ENCODE measurements around the gene CASP2. TPM values are rescaled to one million over a fixed set of nuclear protein-coding genes. Genes with fewer than 3 reads are reported as not detected.

CASP2 gene
- 18.6 TPM for total RNA-seq

- peak; percentile 97 for DNase-seq
These were observed at the start of gene CASP2 for GRCh38 chr7:143287935-143288826. Gene CASP2 (plus strand): TSS chr7:143288351. CDS start chr7:143288456, 105 bp downstream.

- DNase-seq = no peak
These were observed 48.3 kb upstream of the CASP2 start for GRCh38 chr7:143239813-143240212.

GRCh38 chr7:143240291-143241168 lies 47.6 kb upstream of the CASP2 start:
- peak; percentile 83 for DNase-seq

GRCh38 chr7:143242306-143242705 lies 45.8 kb upstream of the CASP2 start:
- no peak for DNase-seq

- DNase-seq = no peak
These were observed 45.0 kb upstream of the CASP2 start for GRCh38 chr7:143243111-143243510.

- DNase-seq = no peak
These were observed 44.5 kb upstream of the CASP2 start for GRCh38 chr7:143243614-143244013.

- no peak for DNase-seq
These were observed 43.8 kb upstream of the CASP2 start for GRCh38 chr7:143244321-143244720.

- no peak for DNase-seq
These were observed 43.0 kb upstream of the CASP2 start for GRCh38 chr7:143245123-143245522.

GRCh38 chr7:143247372-143247771 lies 40.8 kb upstream of the CASP2 start:
- DNase-seq = no peak

GRCh38 chr7:143248761-143249354 lies 39.3 kb upstream of the CASP2 start:
- DNase-seq = no peak

- DNase-seq = no peak
These were observed 38.0 kb upstream of the CASP2 start for GRCh38 chr7:143250199-143250598.

GRCh38 chr7:143250822-143251221 lies 37.3 kb upstream of the CASP2 start:
- DNase-seq = no peak

GRCh38 chr7:143252006-143252405 lies 36.1 kb upstream of the CASP2 start:
- no peak for DNase-seq

GRCh38 chr7:143255564-143255963 lies 32.6 kb upstream of the CASP2 start:
- no peak for DNase-seq

- DNase-seq = no peak
These were observed 31.8 kb upstream of the CASP2 start for GRCh38 chr7:143256325-143256724.

- DNase-seq = no peak
These were observed 31.2 kb upstream of the CASP2 start for GRCh38 chr7:143256932-143257331.

- no peak for DNase-seq
These were observed 30.6 kb upstream of the CASP2 start for GRCh38 chr7:143257501-143257900.

- no peak for DNase-seq
These were observed 29.3 kb upstream of the CASP2 start for GRCh38 chr7:143258831-143259230.

GRCh38 chr7:143259765-143260164 lies 28.4 kb upstream of the CASP2 start:
- no peak for DNase-seq

- DNase-seq = no peak
These were observed 26.2 kb upstream of the CASP2 start for GRCh38 chr7:143261901-143262300.

- peak; percentile 24 for DNase-seq
These were observed 24.6 kb upstream of the CASP2 start, which contains the start of gene GSTK1 for GRCh38 chr7:143263266-143264195. Gene GSTK1 (plus strand): TSS chr7:143263441. CDS start chr7:143263514, 73 bp downstream.
